HEK293 (cell line): ENCODE data around the gene NRG2.

Source experiments
- OVOL3 ChIP-seq: fragments of 450-650 bp; formaldehyde crosslinking; IDR thresholded peaks from 2 replicates; pipeline ENCODE4 v1.5.1; 2016; ENCODE audit warnings: missing biosample characterization, missing genetic modification characterization
- ZBTB8A ChIP-seq: fragments of 450-650 bp; formaldehyde crosslinking; IDR thresholded peaks from 2 replicates; pipeline ENCODE4 v1.5.1; 2016; ENCODE audit warnings: missing biosample characterization, missing genetic modification characterization
- ZNF19 ChIP-seq: fragments of 450-650 bp; formaldehyde crosslinking; IDR thresholded peaks from 2 replicates; pipeline ENCODE4; 2016; ENCODE audit warnings: missing biosample characterization, missing genetic modification characterization, low read depth
- TF ChIP-seq, protein P1 (sequence below): fragments of 450-650 bp; formaldehyde crosslinking; IDR thresholded peaks from 2 replicates; pipeline ENCODE4 v1.5.1; 2016; ENCODE audit warnings: missing biosample characterization, missing genetic modification characterization

DNA sequence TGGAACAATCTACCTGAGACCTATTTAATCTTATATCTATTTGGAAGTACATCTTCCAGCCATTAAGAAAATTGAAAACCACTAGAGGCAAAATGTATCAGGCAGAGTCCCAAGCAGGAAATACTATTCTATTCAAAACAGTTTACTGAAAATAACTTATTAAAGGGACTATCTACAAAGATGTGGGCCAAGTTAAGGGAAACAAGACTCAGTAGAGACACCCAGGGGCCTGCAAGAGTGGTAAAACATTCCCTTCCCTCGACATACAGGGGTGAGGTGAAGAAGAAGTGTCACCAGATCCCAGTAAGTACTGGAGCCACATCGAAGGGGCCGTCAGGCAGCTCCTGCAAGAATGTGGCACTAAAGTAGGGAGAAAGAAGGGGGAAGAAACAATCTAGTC lies 12.1 kb upstream of the NRG2 start:
- TF ChIP-seq ZNF19 (no peak), ZBTB8A (tag by site-specific recombination) (no peak), OVOL3 (tag by site-specific recombination) (no peak)
- TF ChIP-seq, protein P1, sequence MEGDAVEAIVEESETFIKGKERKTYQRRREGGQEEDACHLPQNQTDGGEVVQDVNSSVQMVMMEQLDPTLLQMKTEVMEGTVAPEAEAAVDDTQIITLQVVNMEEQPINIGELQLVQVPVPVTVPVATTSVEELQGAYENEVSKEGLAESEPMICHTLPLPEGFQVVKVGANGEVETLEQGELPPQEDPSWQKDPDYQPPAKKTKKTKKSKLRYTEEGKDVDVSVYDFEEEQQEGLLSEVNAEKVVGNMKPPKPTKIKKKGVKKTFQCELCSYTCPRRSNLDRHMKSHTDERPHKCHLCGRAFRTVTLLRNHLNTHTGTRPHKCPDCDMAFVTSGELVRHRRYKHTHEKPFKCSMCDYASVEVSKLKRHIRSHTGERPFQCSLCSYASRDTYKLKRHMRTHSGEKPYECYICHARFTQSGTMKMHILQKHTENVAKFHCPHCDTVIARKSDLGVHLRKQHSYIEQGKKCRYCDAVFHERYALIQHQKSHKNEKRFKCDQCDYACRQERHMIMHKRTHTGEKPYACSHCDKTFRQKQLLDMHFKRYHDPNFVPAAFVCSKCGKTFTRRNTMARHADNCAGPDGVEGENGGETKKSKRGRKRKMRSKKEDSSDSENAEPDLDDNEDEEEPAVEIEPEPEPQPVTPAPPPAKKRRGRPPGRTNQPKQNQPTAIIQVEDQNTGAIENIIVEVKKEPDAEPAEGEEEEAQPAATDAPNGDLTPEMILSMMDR (tag by site-specific recombination): no peak
